ENCODE results near the gene LAMP5.

The LAMP5 gene

DNA sequence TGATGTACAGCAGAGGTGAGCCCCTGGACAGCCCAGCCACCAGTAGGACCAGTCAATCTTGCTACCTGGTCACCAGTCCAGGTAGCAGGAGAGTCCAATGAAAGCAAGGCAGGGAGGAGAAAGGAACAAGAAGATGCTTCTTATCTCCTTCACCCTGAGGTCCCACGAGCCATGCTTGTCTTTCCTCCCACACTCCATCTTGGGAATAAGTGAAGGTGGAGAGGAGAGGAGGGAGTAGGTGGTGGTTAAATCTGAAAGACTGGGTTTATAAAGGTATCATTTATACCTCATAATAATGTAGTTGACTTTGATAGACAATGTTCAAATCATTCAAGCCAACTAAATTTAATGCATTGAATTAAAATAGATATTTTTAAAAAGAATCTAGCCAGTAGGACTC lies 35.9 kb downstream of the LAMP5 start:
- no peak for DNase-seq

DNA sequence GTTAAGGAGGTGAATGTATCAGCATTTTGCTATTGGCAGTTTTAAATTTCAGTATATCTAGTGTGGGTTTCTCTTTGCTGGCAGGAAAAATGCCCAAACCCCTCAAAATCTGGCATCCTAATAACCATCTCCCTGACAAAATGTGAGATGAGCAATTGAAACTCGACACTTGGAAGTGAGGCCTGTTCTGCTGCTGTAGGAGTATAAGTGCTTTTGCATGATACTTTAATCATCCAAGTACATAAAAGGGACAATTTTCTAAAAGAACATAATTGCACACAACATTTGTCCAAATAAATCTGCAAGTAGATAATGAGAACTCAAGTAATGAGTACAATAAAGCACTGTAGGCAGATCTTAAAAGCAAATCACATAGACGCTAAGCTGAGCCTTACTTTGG lies 36.5 kb downstream of the LAMP5 start:
- no peak for DNase-seq

DNA sequence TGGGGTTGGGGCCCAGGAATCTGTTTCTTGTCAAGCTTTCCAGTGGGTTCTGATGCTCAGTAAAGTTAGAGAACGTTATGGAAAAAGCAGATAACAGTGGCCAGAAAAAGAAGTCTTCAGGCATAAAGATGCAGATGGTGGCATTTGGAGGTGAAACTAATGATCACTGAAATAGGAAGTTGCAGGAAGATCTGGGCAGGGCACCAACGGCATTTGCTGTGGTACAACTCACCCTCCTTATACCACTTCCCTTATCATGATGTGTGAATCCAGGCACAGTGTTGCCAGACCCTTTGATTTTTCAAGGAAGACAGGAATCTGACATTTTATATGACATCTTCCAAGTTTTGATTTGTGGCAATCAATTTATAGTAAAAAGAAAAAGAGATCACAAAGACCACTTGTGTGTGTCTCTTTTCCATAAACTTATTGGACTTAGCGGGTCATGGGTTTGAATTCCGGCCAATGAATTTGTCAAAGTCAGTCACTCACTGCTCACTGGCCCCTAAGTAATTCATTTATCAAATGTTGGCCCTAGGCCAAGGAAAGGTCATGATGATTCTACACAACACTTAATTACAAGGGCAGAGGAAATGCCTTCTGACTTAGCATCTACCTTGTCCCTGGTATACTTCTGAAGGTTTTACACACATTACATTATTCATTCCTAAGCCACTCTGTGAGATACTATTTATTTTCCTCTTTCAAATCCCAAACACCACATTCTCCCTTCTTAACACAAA lies 37.6 kb downstream of the LAMP5 start:
- DNase-seq, result no peak

DNA sequence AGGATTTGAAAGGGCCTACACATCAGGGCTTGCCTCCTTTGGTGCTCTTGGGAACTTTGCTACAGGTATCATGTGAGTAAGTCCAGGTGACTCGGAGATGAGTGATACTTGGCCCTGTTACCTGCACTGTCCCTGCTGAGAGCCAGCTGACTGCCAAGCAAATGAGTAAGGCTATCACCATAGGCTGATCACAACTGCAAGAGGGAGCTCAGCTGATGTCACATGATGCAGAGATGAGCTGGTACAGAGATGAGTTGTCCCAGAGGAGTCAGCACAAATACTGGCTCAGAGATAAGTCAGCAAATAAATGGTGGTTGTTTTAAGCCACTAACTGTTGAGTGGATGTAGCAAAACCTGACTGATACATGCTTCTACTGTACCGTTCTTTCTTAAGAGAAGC lies 41.4 kb downstream of the LAMP5 start:
- no peak for DNase-seq

DNA sequence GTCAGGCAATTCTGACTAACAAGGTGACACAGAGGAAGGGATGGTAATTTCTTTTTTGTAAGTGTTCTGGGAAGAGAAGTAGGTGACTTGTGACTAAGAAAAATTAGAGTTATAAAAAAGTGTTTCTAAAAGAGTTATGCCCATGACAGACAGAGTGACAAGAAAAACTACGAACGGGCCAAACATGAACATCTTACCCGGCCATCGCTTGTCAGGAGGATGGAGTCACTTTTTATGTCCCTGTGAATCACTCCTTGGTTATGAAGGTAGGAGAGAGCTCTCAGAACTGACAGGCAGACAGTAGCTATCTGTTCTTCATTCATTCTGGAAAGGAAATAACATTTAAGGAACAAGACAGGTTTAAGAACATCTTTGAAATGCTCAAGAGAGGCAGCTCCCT lies 43.0 kb downstream of the LAMP5 start:
- no peak for DNase-seq

DNA sequence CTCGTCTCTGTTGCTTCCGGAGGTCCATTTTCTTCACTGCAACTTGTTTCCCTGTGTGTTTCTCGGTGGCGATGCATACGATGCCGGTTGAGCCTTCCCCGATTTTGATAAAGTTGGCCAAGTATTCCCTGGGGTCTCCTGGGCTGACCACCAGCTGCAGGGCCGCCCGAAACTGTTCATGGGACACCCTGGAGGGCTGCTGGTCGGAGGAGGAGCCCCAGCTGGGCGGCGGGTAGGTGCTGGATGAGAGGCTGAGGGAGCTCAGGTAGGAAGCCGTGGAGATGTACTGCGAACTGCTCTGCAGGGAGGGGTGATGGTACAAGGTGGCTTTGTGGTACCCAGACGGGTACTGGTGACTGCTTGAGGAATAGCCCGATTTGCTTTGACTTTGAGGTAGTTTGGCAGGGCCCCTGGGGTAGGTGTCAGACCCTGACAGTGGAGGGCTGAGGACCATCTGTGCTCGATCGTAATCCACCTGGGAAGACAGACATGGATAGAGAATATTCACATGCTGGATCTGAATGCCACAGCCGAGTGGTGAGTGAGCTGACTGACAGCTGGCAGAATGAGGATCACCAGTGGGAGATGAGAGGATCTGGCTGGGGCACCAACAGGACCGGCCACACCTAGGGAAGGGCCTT lies 51.6 kb downstream of the LAMP5 start:
- DNase-seq, result no peak

DNA sequence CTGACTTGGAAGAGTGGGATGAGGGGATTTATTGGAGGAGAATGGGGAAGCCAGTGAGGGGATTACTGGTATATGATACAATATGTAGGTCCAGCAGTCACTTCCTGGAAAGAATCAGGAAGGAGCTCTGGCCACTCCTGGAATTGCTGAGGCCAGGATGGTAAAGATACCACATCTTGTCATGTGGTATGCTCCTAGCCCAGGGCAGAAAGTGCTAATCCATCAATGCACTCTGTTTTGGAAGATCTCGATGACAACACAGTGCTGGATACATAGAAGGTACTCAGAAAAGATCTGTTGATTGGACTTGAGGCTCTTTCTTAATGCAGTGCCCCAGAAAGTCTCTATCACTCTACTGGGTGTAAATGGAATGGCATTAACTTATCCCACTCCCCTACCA lies 52.6 kb downstream of the LAMP5 start:
- DNase-seq, result no peak

DNA sequence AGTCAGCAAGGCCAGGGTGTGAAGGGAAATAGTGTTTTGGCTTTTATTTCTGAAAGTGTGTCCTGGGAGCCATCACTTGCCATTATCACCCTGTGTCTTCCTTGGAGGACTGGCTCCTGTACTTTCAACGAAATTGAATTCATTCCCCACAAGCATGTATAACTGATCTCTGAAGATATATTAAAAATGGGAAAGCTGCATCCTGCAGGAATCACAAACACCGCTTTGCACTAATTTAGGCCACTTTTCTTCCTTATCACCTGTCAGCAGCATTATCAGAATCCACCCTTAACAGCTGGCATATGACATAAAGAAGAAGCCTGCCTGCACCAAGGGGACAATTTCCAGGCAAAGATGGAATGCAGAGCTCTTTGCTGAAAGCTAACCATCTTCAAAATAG lies 56.2 kb downstream of the LAMP5 start:
- DNase-seq, result no peak

DNA sequence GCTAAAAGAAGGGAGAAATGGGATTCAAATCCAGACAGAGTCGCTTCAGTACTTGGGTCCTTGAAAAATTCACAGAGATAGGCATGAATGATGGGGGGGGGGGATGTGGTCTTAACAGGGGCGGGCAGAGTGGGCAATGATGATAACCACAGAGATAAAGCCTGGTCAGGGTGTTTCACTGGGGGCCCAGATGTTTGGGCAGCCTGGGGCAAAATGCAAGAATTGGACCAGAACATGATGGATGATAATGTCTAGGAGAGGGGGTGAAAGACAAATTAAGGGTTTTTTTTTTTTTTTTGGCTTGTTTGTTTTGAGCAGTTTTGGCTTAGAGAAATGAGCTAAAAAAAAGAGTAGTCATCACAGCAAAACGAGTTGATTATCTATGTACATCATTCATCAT lies 57.4 kb downstream of the LAMP5 start:
- no peak for DNase-seq

DNA sequence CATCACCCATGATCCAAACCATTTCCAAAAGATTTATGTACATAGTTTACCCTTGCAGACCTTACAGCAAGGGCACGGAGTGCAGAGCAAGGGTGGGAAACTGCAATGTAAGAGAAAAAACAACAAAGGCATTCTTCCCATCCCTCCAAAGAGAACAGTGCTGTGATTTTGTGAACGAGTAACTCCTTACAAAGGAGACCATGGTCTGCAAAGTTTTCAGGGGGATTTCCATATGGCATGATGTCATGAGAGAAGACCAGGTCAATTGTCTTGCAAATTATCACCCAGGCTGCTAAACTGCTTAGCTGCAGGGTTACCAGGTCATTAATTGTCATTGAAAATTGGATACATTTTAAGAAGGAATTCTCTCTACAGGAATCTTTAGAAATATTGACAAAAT lies 58.3 kb downstream of the LAMP5 start:
- DNase-seq, result no peak

DNA sequence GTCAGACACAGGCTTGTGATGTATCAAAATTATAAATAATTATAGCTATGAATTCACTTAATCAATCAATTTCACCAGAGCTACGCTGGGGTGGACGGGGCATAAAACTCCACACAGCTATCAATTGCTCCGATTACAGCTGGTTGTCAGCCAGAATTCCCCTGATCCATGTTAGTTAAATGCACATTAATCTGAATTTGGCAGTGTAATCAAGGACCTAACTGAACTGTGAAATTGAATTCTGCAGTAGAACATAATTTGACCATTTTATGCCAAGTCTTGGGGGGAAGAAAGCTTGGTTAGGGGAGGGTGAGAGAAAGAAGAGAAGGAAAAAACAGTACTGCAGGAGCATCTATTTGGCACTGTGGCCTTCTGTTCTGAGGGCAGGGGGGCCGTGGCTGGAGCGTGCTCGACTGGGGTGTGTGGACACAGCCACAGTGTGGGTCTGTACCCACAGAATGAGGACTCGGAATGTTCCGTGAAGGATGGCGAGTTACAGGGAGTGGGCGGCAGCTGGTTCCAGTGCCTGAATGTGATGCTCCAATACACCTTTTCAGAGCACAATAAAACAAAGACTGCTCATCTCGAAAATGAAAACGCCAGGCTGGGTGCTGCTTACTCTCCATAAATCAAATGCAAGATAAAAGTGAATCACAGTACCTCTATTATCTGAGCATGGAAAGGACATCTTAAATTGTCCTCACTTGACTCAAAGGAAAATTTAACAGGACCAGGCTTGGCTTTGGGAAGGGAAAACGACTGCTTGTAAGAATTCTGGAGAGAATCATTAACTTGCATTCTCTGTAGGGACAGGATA lies 59.2 kb downstream of the LAMP5 start:
- no peak for DNase-seq

DNA sequence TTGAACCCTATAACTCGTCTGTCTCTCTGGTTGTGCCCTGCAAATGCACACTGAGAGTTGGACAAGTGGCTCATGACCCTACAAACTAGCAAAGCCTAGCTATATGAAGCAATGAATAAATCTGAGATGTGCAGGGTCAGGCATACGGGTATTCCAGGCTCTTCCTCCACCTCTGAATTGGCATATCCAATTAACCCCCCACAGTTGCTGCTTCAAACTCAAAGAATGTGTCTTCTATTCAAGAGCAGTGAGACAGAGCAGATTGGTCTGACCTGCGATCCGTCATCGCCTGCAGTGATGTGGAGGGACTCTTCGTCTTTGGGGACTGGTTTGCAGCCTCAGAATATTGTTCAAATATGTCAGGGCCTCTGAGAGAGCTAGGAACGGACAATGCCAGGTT lies 59.8 kb downstream of the LAMP5 start:
- no peak for DNase-seq

DNA sequence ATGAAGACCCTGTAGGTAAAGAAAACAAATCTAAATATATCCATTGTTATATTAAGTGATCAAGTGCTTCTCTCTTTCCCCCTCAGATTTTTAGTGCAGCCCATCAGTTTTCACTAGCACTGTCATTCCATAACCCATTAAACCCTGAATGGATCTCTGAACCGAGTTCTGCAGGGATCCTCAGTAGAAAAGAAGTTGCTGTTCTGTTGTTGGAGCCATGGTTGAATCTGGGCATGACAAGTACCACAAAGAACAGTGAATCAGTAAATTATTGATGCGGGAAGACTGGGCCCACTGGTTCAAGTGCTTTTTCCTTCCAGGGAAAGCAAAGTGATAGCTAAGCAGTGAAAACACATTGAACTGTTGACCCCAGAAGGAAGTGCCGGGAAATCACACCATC lies 60.4 kb downstream of the LAMP5 start:
- DNase-seq, result no peak

DNA sequence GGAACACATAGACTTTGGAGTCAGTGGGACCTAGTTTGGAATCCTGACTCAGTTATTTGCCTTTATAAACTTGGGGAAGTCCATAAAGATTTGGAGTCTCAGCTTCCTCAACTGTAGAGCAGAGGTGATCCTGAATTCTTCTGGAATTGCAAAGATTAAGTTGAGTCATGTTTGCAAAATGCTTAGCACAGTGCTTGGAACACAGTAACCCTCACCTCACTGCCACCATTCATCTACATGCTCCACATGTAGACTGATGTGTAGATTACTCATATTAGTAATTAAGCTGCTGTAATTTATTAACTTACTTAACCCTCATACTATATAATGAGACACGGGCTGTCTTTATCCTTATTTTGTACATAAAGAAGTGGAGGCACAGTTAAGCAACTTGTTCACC lies 61.4 kb downstream of the LAMP5 start:
- no peak for DNase-seq

DNA sequence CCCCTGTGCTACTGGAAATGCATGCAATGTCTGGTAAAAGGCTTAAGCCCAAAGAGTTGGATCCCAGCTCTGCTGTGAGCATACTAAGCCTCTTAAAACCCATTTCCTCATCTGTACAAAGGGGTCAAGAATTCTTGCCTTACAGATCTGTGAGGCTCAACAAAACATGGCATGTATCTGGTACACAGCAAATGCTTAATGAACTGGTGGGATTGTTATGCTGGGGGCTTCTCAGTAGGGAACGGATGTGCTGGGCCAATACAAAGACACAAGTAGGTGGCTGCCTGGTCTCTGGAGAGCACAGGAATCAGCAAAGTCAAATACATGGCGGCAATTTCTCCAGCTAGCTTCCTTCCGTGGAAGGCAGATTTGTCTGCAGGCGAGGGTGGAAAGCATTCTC lies 62.3 kb downstream of the LAMP5 start:
- DNase-seq, result no peak

DNA sequence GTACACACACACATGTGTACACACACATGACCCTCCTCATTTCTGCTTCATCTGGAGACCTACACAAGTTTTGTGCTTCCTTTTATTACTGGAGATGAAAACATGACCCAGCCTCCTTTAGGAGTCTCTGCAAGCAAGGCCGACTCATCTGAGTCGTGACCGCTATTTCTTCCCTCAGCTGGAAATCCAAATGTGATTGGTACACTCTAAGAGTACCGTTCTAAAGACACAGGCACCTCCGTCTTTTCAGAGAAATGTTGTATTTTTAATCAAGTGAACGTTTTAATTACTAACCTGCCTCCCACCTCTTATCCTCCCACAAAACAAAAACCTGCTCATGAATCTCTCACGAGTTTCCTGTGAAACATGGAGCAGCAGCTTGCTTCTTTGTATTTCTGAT lies 63.0 kb downstream of the LAMP5 start:
- DNase-seq, result no peak

DNA sequence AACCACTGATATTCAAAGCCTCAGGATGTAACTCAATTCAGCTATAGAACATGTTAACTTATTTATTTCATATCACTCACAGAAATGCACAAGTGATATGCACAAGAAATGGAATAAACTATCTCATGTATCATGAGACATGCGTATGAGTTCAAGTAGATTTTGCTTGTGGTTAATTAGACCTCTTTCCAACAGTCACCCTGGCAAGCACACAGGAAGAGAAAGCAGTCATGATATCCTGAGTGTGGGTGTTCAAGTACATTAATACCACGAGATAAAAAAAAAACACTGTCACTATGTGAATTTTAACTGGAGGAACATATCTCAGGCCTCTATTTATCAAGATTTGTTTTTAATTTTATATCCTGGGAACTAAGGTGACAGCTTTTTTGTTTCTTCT lies 64.2 kb downstream of the LAMP5 start:
- DNase-seq, result no peak
